H1 (cell line): ENCODE data around the gene ZNF277. TPM values are rescaled to one million over a fixed set of nuclear protein-coding genes. Genes with fewer than 3 reads are reported as not detected.

Experiments
- CTCF ChIA-PET: fragments of 300-600 bp; sonication (Branson Sonifier 250); formaldehyde crosslinking; loops from one replicate; lab custom pipeline; 2021; ENCODE audit not compliant: partially characterized antibody; lab: Charles Lee
- POLR2A ChIA-PET: fragments of 300-600 bp; sonication (Branson Sonifier 250); formaldehyde crosslinking; loops from one replicate; lab custom pipeline; 2021; ENCODE audit warnings: inconsistent platforms; ENCODE audit not compliant: partially characterized antibody; lab: Charles Lee
- DNase-seq, 2 experiments: peaks; one replicate each; pipeline versions ENCODE4 v3.0.0 to v3.0.0-alpha.2; 2010 to 2022; ENCODE audit warnings: low spot score in 2 of 2, low read depth in 1 of 2, mixed read lengths in 1 of 2
- FAIRE-seq: peaks from 2 replicates; lab custom pipeline; 2011; peaks lifted over from hg19 to GRCh38; lab: Jason Lieb, UNC
- H2AFZ ChIP-seq: 2 replicates; pipeline ENCODE4 v1.8.1; 2012; ENCODE audit warnings: low read length, inconsistent platforms
- H2AK5ac ChIP-seq: 2 replicates; pipeline ENCODE4 v1.6.1; 2013; ENCODE audit warnings: low read depth, low read length
- H2BK120ac ChIP-seq: replicated peaks from 2 replicates; pipeline ENCODE3; 2013; ENCODE audit warnings: low read depth, low read length, inconsistent platforms
- H2BK12ac ChIP-seq: 2 replicates; pipeline ENCODE4 v1.6.1; 2013; ENCODE audit warnings: low read depth, low read length
- H2BK15ac ChIP-seq: 2 replicates; pipeline ENCODE4 v1.6.1; 2013; ENCODE audit warnings: low read length
- H2BK20ac ChIP-seq: 2 replicates; pipeline ENCODE4 v1.6.1; 2013; ENCODE audit warnings: low read length
- H2BK5ac ChIP-seq: 2 replicates; pipeline ENCODE4 v1.6.1; 2013; ENCODE audit warnings: low read depth, low read length
- H3K14ac ChIP-seq: 2 replicates; pipeline ENCODE4 v1.6.1; 2013; ENCODE audit warnings: inconsistent platforms; ENCODE audit not compliant: insufficient read length
- H3K18ac ChIP-seq: 2 replicates; pipeline ENCODE4 v1.6.1; 2013; ENCODE audit warnings: low read length; ENCODE audit errors: extremely low read depth
- H3K23ac ChIP-seq: 2 replicates; pipeline ENCODE4 v1.6.1; 2013; ENCODE audit warnings: inconsistent platforms; ENCODE audit not compliant: insufficient read length
- H3K23me2 ChIP-seq: 2 replicates; pipeline ENCODE4 v1.6.1; 2013; ENCODE audit warnings: low read depth, low read length
- H3K27ac ChIP-seq: 2 replicates; pipeline ENCODE4 v1.6.1; 2011; ENCODE audit warnings: low read depth, low read length, inconsistent platforms
- H3K27me3 ChIP-seq, 4 experiments: replicated peaks in 1 of 4; 1 replicate in 1 of 4; 2 replicates in 3 of 4; pipeline versions ENCODE4 v1.6.1 to v1.8.1; 2011 to 2013; ENCODE audit warnings: low read length in 3 of 4, mild to moderate bottlenecking in 3 of 4, inconsistent platforms in 2 of 4, mixed read lengths in 2 of 4, moderate library complexity in 1 of 4; ENCODE audit not compliant: control insufficient read depth in 3 of 4, insufficient read depth in 3 of 4; ENCODE audit errors: extremely low read depth in 1 of 4
- H3K36me3 ChIP-seq, 4 experiments: 2 replicates each; pipeline versions ENCODE4 v1.6.1 to v1.8.1; 2011 to 2013; ENCODE audit warnings: mild to moderate bottlenecking in 4 of 4, low read length in 3 of 4, moderate library complexity in 2 of 4, control low read depth in 1 of 4, inconsistent platforms in 1 of 4; ENCODE audit not compliant: insufficient read depth in 4 of 4, control insufficient read depth in 2 of 4
- H3K4ac ChIP-seq: replicated peaks from 2 replicates; pipeline ENCODE3; 2013; ENCODE audit warnings: low read length, low read depth, mixed read lengths, inconsistent platforms; ENCODE audit not compliant: insufficient read length
- H3K4me1 ChIP-seq, 4 experiments: replicated peaks in 1 of 4; 1 replicate in 1 of 4; 2 replicates in 3 of 4; pipeline versions ENCODE4 v1.6.1 to v1.8.1; 2011 to 2013; ENCODE audit warnings: low read length in 3 of 4, inconsistent platforms in 2 of 4, mixed read lengths in 1 of 4; ENCODE audit not compliant: insufficient read depth in 4 of 4, control insufficient read depth in 3 of 4
- H3K4me2 ChIP-seq, 2 experiments: 2 replicates each; pipeline versions ENCODE4 v1.6.1 to v1.8.1; 2011 to 2013; ENCODE audit warnings: low read depth in 2 of 2, low read length in 2 of 2, control low read depth in 1 of 2, inconsistent platforms in 1 of 2, mild to moderate bottlenecking in 1 of 2; ENCODE audit not compliant: insufficient read depth in 1 of 2
- H3K4me3 ChIP-seq, 4 experiments: fragments of 200-600, 300-600 bp in 1 of 4; sonication (generic), shearing (Covaris generic), sonication (Bioruptor Twin) in 1 of 4; 2 replicates each; pipeline versions ENCODE4 v1.5.1 to v1.8.1; 2011 to 2016; ENCODE audit warnings: low read length in 4 of 4, low read depth in 3 of 4, control low read depth in 2 of 4, inconsistent platforms in 2 of 4, mild to moderate bottlenecking in 2 of 4, mixed read lengths in 1 of 4, moderate library complexity in 1 of 4; ENCODE audit not compliant: insufficient read depth in 2 of 4; ENCODE audit errors: extremely low read depth in 1 of 4
- H3K56ac ChIP-seq: replicated peaks from 2 replicates; pipeline ENCODE3; 2013; ENCODE audit warnings: low read depth, mild to moderate bottlenecking, mixed read lengths, low read length, inconsistent platforms; ENCODE audit not compliant: insufficient read length
- H3K79me1 ChIP-seq: 2 replicates; pipeline ENCODE4 v1.6.1; 2013; ENCODE audit warnings: low read depth, low read length, control low read depth
- H3K79me2 ChIP-seq, 2 experiments: 2 replicates each; pipeline versions ENCODE4 v1.6.1 to v1.8.1; 2012 to 2013; ENCODE audit warnings: low read length in 2 of 2, mild to moderate bottlenecking in 2 of 2, inconsistent platforms in 1 of 2; ENCODE audit not compliant: insufficient read depth in 2 of 2, control insufficient read depth in 1 of 2
- H3K9ac ChIP-seq, 4 experiments: replicated peaks in 1 of 4; 1 replicate in 1 of 4; 2 replicates in 3 of 4; pipeline versions ENCODE4 v1.6.1 to v1.8.1; 2011 to 2013; ENCODE audit warnings: low read depth in 3 of 4, low read length in 3 of 4, control low read depth in 2 of 4, mild to moderate bottlenecking in 2 of 4, moderate library complexity in 2 of 4, inconsistent platforms in 1 of 4; ENCODE audit errors: extremely low read depth in 1 of 4
- H3K9me3 ChIP-seq, 2 experiments: 2 replicates each; pipeline versions ENCODE4 v1.6.1 to v1.8.1; 2012 to 2013; ENCODE audit warnings: mild to moderate bottlenecking in 2 of 2, moderate library complexity in 2 of 2, control low read depth in 1 of 2, inconsistent platforms in 1 of 2, low read depth in 1 of 2, low read length in 1 of 2, mixed read lengths in 1 of 2; ENCODE audit not compliant: insufficient read depth in 2 of 2
- H4K20me1 ChIP-seq, 2 experiments: replicated peaks in 1 of 2; 2 replicates each; pipeline versions ENCODE3 to v1.8.1; 2011 to 2013; ENCODE audit warnings: inconsistent platforms in 2 of 2, low read length in 2 of 2, mild to moderate bottlenecking in 1 of 2; ENCODE audit not compliant: insufficient read depth in 2 of 2, control insufficient read depth in 1 of 2
- H4K5ac ChIP-seq: 2 replicates; pipeline ENCODE4 v1.6.1; 2013; ENCODE audit warnings: low read length, low read depth, mixed read lengths, inconsistent platforms; ENCODE audit not compliant: insufficient read length
- H4K8ac ChIP-seq: 2 replicates; pipeline ENCODE4 v1.8.0; 2013; ENCODE audit warnings: mild to moderate bottlenecking, moderate library complexity, low read length, inconsistent platforms; ENCODE audit not compliant: insufficient read depth; ENCODE audit errors: extremely low read depth
- H4K91ac ChIP-seq: replicated peaks from 2 replicates; pipeline ENCODE3; 2013; ENCODE audit warnings: low read length, mixed read lengths, inconsistent platforms; ENCODE audit not compliant: insufficient read length
- CBX8 ChIP-seq: fragments of 300-800, 300-1000 bp; sonication (generic); IDR thresholded peaks from 2 replicates; pipeline ENCODE4 v1.7.1; 2016; ENCODE audit warnings: low read depth, low read length, borderline replicate concordance
- RFX5 ChIP-seq: IDR thresholded peaks from 2 replicates; pipeline ENCODE4 v1.6.1; 2011; ENCODE audit warnings: low read depth, low read length, improper control_type of control experiment, borderline replicate concordance
- WGBS, 2 experiments: shearing (Covaris generic) in 1 of 2; methylation state at CpG; one replicate each; pipeline versions ENCODE4 v1.1.6 to v1.1.7; 2013 to 2015; ENCODE audit warnings: low lambda C conversion rate in 2 of 2, mixed read lengths in 2 of 2, inconsistent platforms in 1 of 2, low coverage in 1 of 2, missing lambda C conversion rate in 1 of 2; ENCODE audit not compliant: insufficient replicate concordance in 2 of 2, insufficient coverage in 1 of 2, insufficient read length in 1 of 2; ENCODE audit errors: extremely low coverage in 1 of 2, missing lambda C conversion rate in 1 of 2; 5-methylcytosine and 5-hydroxymethylcytosine counted together
- polyA plus RNA-seq, 7 experiments: library from polyadenylated mRNA; depleted of rRNA in 3 of 7; stranded (reverse) in 5 of 7; unstranded in 2 of 7; fragments of >200 nt in 5 of 7; fragments of 200-250 nt in 2 of 7; gene quantifications; 1 replicate in 5 of 7; 2 replicates in 1 of 7; 4 replicates in 1 of 7; pipeline versions ENCODE4 v1.2.1 to v1.2.3, GENCODE V29; 2011 to 2013; ENCODE audit warnings: missing spikeins in 2 of 7, mixed read lengths in 2 of 7
- total RNA-seq: library from RNA; stranded (reverse); fragmentation: NEBNext Ultra II Directional; extraction: Animal tissue kit (Norgen Biotek cat#: 25700); gene quantifications from 2 replicates; pipeline ENCODE4 v1.2.1, GENCODE V29; 2021

ZNF277 gene
- total and polyA plus RNA-seq, 2 of the 8 experiments (the other 6 are each of a cell fraction or from before 2014, with no cell fraction given): 5.1 to 21.7 TPM

DNA sequence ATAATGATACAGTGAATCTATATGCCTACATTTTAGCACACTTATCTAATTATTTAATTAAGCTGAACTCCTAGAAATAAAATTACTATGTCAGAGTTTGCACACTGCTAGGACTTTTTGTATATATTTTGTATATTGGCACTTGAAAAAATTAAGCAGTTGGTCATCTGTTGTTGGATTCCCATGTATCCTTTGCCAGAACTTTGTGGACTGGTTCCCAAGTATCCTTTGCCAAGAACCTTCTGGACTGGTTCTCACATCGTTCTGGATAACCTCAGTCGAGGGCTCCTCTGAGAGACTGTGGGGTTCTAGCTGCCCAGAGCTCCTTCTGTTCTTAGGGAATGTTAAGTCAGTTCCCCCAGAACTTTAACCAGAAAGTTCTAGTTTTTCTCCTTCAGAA lies 135.0 kb downstream of the ZNF277 start:
- Histone ChIP-seq H3K79me2 (no peaks in the 10 kb centered on the region), H3K4me1 (peaks cover 3 to 13% (median 8%) of the 10 kb centered on the region in 4 experiments; a peak in 3 of 7 replicates), H3K18ac (no peak overlapping the region), H3K4ac (no peak overlapping the region), H2AFZ (no peak overlapping the region), H3K23ac (no peak overlapping the region), H3K36me3 (peaks cover 0 to 29% (median 16%) of the 10 kb centered on the region in 4 experiments; a peak in 5 of 8 replicates), H2AK5ac (no peak overlapping the region), H3K79me1 (no peaks in the 10 kb centered on the region), H2BK12ac (no peak overlapping the region), H3K27me3 (no peaks in the 10 kb centered on the region), H4K5ac (no peak overlapping the region), H3K9me3 (no peaks in the 10 kb centered on the region), H2BK15ac (no peak overlapping the region), H4K20me1 (no peaks in the 10 kb centered on the region), H4K91ac (no peak overlapping the region), H2BK5ac (no peak overlapping the region), H2BK120ac (no peak overlapping the region), H3K23me2 (no peaks in the 10 kb centered on the region), H2BK20ac (no peak overlapping the region), H3K56ac (no peak overlapping the region), H3K27ac (no peak overlapping the region), H3K4me3 (no peak overlapping the region), H4K8ac (no peak overlapping the region), H3K4me2 (no peak overlapping the region), H3K14ac (no peak overlapping the region), H3K9ac (no peak overlapping the region)
- CTCF ChIA-PET: no interaction called here
- POLR2A ChIA-PET: no interaction called here
- 95% methylated on average over 2 of the region's 2 CpGs; no CpG with 5 or more reads in 1 of the 2 experiments for WGBS, 2 experiments
- FAIRE-seq (no peak), DNase-seq (no peak)
- TF ChIP-seq RFX5: no peak
- no peak for TF ChIP-seq CBX8
